NCI-H2081 (cell line): ENCODE data around the gene TMEM214.

ENCODE experiments used
- DNase-seq, 2 experiments: peaks; one replicate each; lab custom pipeline; 2025; lab: John Stamatoyannopoulos, UW

Gene TMEM214

DNA sequence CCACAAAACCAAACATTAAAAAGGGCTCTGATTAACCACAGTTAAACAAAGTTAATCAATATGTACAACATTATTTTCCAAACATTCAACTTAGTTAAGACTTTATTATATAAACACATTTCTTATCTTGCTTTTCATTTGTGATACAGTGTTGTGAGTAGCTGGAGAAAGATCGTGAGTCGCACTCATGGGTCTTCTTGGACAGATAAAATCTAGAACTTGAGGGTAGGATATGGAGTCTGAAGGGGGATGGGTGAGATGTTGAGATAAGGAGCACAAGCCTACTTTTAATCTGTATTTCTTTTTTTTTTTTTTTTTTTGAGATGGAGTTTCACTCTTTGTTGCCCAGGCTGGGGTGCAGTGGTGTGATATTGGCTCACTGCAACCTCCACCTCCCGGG, 22.6 kb upstream of the TMEM214 start:
- no peak for DNase-seq

DNA sequence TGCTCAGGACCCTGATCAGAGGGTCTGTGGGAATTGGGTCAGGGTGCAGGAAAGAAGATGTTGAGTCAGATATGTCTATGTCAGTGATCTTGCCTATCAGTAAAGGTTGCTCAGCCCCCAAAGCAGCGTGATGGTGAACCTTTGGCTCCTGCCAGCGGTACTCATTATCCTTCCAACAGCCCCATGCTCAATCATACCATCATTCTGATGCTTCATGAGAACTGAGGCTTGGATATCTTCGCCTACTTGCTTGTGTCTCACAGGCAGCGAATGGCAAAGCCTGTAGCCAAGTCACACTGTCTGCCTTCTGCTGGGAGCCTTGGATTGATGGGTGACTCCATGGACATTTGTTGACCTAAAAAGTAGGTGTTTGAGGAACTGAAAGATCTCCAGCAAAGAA, 19.0 kb upstream of the TMEM214 start:
- DNase-seq = no peak

GRCh38 chr2:27014771-27015433, 17.9 kb upstream of the TMEM214 start:
- DNase-seq = no peak

DNA sequence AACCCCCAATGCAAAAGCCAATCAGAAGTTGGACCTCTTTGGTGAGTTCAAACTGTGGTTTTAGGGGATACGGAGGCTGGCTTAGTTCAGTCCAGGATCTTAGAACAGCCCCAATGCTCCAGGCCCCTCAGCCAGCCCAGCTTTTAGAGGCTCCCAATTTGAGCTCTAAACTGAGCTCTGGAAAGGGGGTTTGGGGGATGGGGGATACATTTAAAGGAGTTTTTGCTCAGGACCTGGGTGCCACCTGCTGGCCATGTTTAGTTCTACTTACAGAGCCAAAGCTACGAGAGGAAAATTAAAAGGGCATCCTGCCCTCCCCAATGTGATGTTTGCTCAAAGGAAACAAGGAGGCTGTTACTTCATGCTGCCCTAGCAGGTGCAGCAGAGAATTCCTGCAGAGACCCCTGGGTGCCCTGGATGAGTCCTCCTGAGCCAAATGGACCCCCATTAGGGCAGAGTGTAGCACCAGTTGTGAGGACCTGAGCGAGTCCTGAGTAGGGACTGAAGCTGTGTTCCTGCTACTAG, 15.9 kb upstream of the TMEM214 start:
- DNase-seq = peak; percentile 88 to 90

DNA sequence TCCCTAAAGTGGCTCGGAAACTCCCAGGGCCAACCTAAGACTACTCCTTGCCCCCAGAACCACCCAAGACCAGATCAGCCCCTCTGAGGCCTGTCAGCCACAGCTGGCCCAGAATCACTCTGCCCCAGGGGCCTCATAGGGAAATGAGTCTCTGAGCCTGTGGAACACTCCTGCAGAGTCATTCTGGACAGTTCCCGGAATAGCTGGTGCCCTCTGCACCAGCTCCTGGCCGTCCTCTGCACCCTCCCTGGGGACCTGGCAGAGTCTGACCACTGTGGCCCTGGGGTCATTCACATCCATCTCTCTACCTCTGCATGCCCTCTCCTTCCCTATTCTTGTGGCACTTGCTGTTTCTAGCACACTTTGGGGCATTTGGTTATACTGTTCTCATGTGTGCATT, 14.6 kb upstream of the TMEM214 start:
- no peak for DNase-seq

DNA sequence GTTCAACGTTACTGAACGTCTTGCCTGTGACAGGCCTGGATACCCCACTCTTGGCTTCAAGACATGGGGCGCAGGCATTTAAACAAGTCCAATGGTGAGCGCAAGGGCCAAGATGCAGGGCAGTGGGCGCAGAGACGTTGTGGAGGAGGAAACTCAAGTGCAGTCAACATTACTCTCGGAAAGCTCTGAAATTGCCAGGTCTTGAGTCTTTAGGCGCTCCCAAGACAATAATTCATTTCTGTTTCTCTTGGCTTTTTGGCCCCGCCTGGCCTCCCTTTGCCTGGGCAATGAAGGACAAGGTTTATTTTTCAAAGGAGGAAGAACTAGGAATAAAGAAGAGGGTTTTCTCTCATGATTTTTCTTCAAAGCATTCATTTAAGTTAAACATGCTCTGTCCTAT, 13.3 kb upstream of the TMEM214 start:
- no peak for DNase-seq

DNA sequence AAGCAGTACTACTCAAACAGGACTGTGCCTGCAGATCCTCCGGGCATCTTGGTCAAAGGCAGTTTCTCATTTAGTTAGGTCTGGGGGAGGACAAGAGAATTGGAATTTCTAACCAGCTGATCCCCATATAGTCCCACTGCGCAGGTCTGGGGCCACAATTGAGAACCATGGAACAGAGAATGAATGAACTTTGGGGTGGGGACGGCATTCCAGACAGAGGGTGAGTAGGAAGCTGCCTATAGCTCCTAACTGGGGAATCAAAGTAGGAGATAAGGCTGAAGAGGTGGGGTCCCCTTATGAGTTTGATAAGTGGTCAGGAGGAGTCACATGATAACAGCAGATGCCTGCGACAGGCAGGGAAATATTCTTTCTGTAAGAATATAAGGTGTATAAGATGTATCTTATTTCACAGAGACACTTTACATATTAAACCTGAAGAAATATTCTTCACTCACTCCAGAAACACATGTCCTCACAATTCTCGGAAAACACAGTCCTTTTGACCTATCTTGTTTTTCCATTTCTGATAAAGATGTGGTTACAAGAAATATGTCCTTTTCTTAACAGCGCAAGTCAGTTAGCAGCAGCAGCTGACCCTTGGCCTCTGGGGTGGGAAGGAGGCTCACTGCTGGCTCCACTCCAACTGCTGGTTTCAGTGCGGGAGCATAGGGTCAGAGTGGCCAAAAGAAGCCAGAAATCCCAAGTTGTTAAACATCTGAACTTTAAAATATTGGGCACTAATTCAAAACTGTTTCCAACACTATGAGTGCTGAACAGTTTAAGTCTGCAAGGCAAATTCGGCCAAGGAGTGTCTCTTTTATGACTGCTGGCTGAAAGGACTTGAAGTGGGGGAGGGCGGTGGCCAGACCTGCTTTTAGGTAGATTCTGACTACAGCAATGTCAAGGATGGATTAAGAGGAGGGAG, 12.6 kb upstream of the TMEM214 start:
- no peak for DNase-seq

- DNase-seq = no peak
Measured at GRCh38 chr2:27021253-27022049, 11.3 kb upstream of the TMEM214 start.

GRCh38 chr2:27023740-27024139, 9.0 kb upstream of the TMEM214 start:
- no peak for DNase-seq

DNA sequence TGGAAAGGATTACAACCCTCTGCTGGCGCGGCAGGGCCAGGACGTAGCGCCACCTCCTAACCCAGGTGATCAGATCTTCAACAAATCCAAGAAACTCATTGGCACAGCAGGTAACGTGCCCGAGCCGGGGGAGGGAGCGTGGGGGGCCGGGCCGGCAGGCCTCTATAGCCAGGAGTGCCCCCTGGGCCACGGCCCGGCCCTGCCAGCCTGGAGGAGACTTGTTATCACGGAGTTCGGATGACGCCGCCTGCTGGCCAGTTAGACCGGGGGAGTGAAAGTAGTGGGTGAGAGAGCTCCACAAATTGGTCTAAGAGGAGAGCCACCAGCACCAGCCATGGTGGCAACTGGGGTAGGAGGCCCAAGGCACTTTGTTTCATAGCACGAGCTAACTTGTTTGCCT, 8.6 kb upstream of the TMEM214 start:
- no peak for DNase-seq

DNA sequence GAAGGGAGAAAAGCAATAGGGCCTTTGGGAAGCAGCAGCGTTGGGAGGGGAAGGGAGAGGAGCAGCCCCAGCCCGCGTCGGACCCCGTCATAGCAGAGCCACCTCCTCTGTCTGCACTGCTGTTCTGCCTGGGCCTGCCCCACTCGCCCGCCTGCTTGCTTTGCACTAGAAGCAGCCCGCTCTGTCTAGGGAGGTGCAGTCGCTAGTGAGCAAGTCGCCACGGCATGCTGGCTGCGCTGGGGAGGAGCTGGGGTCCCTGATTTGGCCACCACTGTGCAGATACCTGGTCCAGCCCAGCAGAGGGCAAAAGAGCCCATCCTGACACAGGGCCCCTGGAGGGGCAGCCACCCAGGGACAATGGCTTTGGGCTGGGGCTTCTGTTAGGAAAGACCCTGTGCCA, 8.0 kb upstream of the TMEM214 start:
- no peak for DNase-seq

- DNase-seq = no peak
Measured at GRCh38 chr2:27025281-27025800, 7.4 kb upstream of the TMEM214 start.

- DNase-seq = peak; percentile 43 to 77
Measured at GRCh38 chr2:27025861-27026851, 6.6 kb upstream of the TMEM214 start.

- DNase-seq = no peak
Measured at GRCh38 chr2:27027211-27027651, 5.5 kb upstream of the TMEM214 start.

- DNase-seq = no peak
Measured at GRCh38 chr2:27029051-27029450, 3.7 kb upstream of the TMEM214 start.

GRCh38 chr2:27033253-27033852, 588 bp downstream of the TMEM214 start:
- DNase-seq = no peak

- DNase-seq = no peak
Measured at GRCh38 chr2:27038012-27038411, 5.2 kb downstream of the TMEM214 start.

DNA sequence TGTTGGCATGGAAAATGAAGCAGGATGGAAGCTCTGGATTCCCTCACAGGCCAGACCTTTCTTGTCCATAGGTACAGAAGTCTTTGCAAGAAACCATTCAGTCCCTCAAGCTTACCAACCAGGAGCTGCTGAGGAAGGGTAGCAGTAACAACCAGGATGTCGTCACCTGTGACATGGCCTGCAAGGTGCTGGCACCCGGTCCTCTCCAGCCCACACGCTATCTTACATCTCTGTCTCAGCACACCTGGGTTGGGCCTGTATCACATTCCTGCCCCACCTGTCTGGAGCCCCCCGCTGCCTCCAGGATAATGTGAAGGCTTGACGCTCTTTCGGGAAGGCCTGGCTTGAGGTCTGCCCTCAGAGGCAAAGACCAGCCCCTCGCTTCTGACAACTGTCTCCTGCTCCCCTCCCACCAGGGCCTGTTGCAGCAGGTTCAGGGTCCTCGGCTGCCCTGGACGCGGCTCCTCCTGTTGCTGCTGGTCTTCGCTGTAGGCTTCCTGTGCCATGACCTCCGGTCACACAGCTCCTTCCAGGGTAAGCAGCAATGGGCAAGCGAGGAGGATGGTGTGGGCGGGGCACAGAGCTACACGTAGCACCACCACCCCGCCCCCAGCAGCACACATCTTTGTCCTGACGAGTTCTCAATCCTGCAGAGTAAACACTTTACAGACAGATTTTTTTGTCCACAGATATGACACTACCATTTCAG, 6.0 kb downstream of the TMEM214 start:
- DNase-seq = no peak

GRCh38 chr2:27039426-27039825, 6.7 kb downstream of the TMEM214 start:
- no peak for DNase-seq

- DNase-seq = no peak
Measured at GRCh38 chr2:27039871-27040270, 7.1 kb downstream of the TMEM214 start.
